OCI-LY7 (cell line): ENCODE data around the gene ABCA7. TPM values are rescaled to one million over a fixed set of nuclear protein-coding genes. Genes with fewer than 3 reads are reported as not detected.
A peak's percentile ranks its signal among the peaks of the same experiment; 100 is the strongest.

ENCODE experiments used
- BruUV-seq: library from RNA; stranded (reverse); fragments of 400-500 nt; replicated peaks from 2 replicates; lab custom pipeline; 2021; lab: Mats Ljungman, UMichigan
- CTCF ChIA-PET: fragments of 300-600 bp; sonication (Branson Sonifier 250); formaldehyde crosslinking; loops from one replicate; lab custom pipeline; 2022; ENCODE audit warnings: antibody characterized with exemption; ENCODE audit not compliant: unreplicated experiment; lab: Charles Lee
- POLR2A ChIA-PET: fragments of 300-600 bp; sonication (Branson Sonifier 250); formaldehyde crosslinking; loops from one replicate; lab custom pipeline; 2022; ENCODE audit warnings: antibody characterized with exemption; lab: Charles Lee
- DNase-seq: peaks from one replicate; pipeline ENCODE4 v3.0.0-alpha.2; 2015; ENCODE audit warnings: low spot score
- H2AFZ ChIP-seq: fragments of 200-600 bp; sonication (generic), shearing (Covaris generic); 2 replicates; pipeline ENCODE4 v1.6.1; 2014; ENCODE audit warnings: mild to moderate bottlenecking, antibody characterized with exemption, low read length, moderate library complexity
- H3K27ac ChIP-seq: fragments of 200-600 bp; sonication (generic); 2 replicates; pipeline ENCODE4 v1.5.1; 2014; ENCODE audit warnings: mixed run types, low read depth, mild to moderate bottlenecking, moderate library complexity, low read length, inconsistent platforms; ENCODE audit not compliant: poor library complexity, severe bottlenecking
- H3K36me3 ChIP-seq: fragments of 200-600 bp; sonication (generic); 2 replicates; pipeline ENCODE4 v1.6.1; 2014; ENCODE audit warnings: mild to moderate bottlenecking, antibody characterized with exemption, low read length, moderate library complexity, mixed read lengths; ENCODE audit not compliant: insufficient read depth
- H3K4me1 ChIP-seq: fragments of 200-600 bp; sonication (generic); 2 replicates; pipeline ENCODE4 v1.5.1; 2014; ENCODE audit warnings: mild to moderate bottlenecking, low read length; ENCODE audit not compliant: insufficient read depth, poor library complexity, severe bottlenecking
- H3K4me2 ChIP-seq: fragments of 200-600 bp; sonication (generic); 2 replicates; pipeline ENCODE4 v1.6.1; 2014; ENCODE audit warnings: mild to moderate bottlenecking, low read length
- H3K4me3 ChIP-seq: fragments of 200-600 bp; sonication (generic); 2 replicates; pipeline ENCODE4 v1.5.1; 2014; ENCODE audit warnings: mild to moderate bottlenecking, low read depth, low read length; ENCODE audit not compliant: poor library complexity, severe bottlenecking
- H3K79me2 ChIP-seq: fragments of 200-600 bp; sonication (generic); 2 replicates; pipeline ENCODE4 v1.6.1; 2016; ENCODE audit warnings: low read depth, mild to moderate bottlenecking, low read length, moderate library complexity, mixed read lengths; ENCODE audit not compliant: insufficient read depth
- H3K9me2 ChIP-seq: fragments of 200-600 bp; sonication (generic); 2 replicates; pipeline ENCODE4 v1.6.1; 2016; ENCODE audit warnings: mild to moderate bottlenecking, low read length, mixed read lengths; ENCODE audit not compliant: insufficient read depth
- H3K9me3 ChIP-seq: fragments of 200-600 bp; sonication (generic); 2 replicates; pipeline ENCODE4 v1.6.1; 2014; ENCODE audit warnings: mild to moderate bottlenecking, mixed run types, low read length, mixed read lengths
- H4K20me1 ChIP-seq: fragments of 200-600 bp; sonication (generic); 2 replicates; pipeline ENCODE4 v1.6.1; 2014; ENCODE audit warnings: mild to moderate bottlenecking, antibody characterized with exemption, low read length, moderate library complexity, mixed read lengths; ENCODE audit not compliant: insufficient read depth
- EZH2phosphoT487 ChIP-seq: fragments of 200-600 bp; sonication (generic); IDR thresholded peaks from 2 replicates; pipeline ENCODE4 v1.6.1; 2018; ENCODE audit warnings: low read depth, borderline replicate concordance, mild to moderate bottlenecking, mixed run types, antibody characterized with exemption, low read length, moderate library complexity, mixed read lengths
- intact Hi-C: fragments of 100-400 bp; cut with micrococcal nuclease; formaldehyde crosslinking; loops from one replicate; pipeline ENCODE4 v1.10.0; 2022; ENCODE audit not compliant: unreplicated experiment
- total RNA-seq, 2 experiments: library from RNA; depleted of rRNA in 1 of 2; stranded (reverse); fragments of >200 nt in 1 of 2; shearing (Covaris generic) in 1 of 2; gene quantifications; 2 replicates each; pipeline ENCODE4 v1.2.3, GENCODE V29; 2014 to 2022
- TF ChIP-seq, protein P1 (sequence below): fragments of 200-600 bp; sonication (generic); conservative IDR thresholded peaks from 2 replicates; pipeline ENCODE4 v1.5.1; 2014; ENCODE audit warnings: mild to moderate bottlenecking, antibody characterized with exemption, low read length, moderate library complexity, mixed read lengths

The ABCA7 gene
- total RNA-seq, 2 experiments from 2014 or later = 43.3 to 66.6 TPM

- H3K79me2 ChIP-seq = peaks cover 16% of the 10 kb centered on the region
- 0 out of 2 replicates have a peak, but pooled peaks cover 4% of the 10 kb centered on the region for H4K20me1 ChIP-seq
- H3K4me1 ChIP-seq = peaks cover 46% of the 10 kb centered on the region
- H3K27ac ChIP-seq = no peak overlapping the region
- TF ChIP-seq, protein P1, sequence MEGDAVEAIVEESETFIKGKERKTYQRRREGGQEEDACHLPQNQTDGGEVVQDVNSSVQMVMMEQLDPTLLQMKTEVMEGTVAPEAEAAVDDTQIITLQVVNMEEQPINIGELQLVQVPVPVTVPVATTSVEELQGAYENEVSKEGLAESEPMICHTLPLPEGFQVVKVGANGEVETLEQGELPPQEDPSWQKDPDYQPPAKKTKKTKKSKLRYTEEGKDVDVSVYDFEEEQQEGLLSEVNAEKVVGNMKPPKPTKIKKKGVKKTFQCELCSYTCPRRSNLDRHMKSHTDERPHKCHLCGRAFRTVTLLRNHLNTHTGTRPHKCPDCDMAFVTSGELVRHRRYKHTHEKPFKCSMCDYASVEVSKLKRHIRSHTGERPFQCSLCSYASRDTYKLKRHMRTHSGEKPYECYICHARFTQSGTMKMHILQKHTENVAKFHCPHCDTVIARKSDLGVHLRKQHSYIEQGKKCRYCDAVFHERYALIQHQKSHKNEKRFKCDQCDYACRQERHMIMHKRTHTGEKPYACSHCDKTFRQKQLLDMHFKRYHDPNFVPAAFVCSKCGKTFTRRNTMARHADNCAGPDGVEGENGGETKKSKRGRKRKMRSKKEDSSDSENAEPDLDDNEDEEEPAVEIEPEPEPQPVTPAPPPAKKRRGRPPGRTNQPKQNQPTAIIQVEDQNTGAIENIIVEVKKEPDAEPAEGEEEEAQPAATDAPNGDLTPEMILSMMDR = no peak
- TF ChIP-seq EZH2phosphoT487 = no peak
- no peak overlapping the region for H2AFZ ChIP-seq
- DNase-seq = no peak
- intact Hi-C loops = no loop called here
- H3K4me2 ChIP-seq = no peak overlapping the region
- H3K36me3 ChIP-seq = peaks cover 5% of the 10 kb centered on the region; the same call in 1 of the 2 replicates
- no TSS peak for BruUV-seq
- H3K9me2 ChIP-seq = no peaks in the 10 kb centered on the region
- no peaks in the 10 kb centered on the region for H3K9me3 ChIP-seq
- POLR2A ChIA-PET = no interaction called here
- CTCF ChIA-PET = no interaction called here
- no peak overlapping the region for H3K4me3 ChIP-seq
Observed at GRCh38 chr19:1098177-1099051, 58.5 kb downstream of the ABCA7 start.

DNA sequence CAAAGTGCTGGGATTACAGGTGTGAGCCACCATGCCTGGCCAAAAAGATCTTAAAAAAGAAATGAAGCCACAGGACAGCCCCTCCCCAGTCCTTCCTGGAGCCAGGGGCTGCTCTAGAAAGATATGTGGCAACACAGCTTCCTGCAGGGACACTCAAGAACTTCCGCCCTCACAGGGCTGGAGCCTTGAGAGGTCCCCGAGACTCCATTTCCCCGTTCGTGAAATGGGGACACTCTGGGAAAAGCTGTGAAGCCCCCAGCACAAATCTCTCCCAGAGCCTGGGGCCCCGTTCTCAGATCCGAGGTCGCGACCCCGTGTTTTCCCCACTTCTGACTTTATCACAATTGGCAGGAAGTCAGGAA, 61.4 kb downstream of the ABCA7 start:
- peak; percentile 50 for DNase-seq
- ChIA-PET POLR2A (no interaction called here), CTCF (no interaction called here)
- H3K27ac ChIP-seq = peak overlapping the region; percentile 80
- H3K9me2 ChIP-seq = no peaks in the 10 kb centered on the region
- no peaks in the 10 kb centered on the region for H3K9me3 ChIP-seq
- BruUV-seq = no TSS peak
- intact Hi-C loops = loop anchor here (5.0 kb wide), 2 partner anchors 34 to 79 kb away; partner anchors contain the start of genes ARHGAP45, RNU6-2 and TMEM259
- peak overlapping the region; percentile 21 for H3K4me3 ChIP-seq
- peaks cover 3% of the 10 kb centered on the region; the same call in 1 of the 2 replicates for H4K20me1 ChIP-seq
- no peaks in the 10 kb centered on the region for H3K79me2 ChIP-seq
- H3K4me1 ChIP-seq = peaks cover 38% of the 10 kb centered on the region
- H3K4me2 ChIP-seq = peak overlapping the region; percentile 81
- peaks cover 6% of the 10 kb centered on the region for H3K36me3 ChIP-seq
- TF ChIP-seq, protein P1 = no peak
- no peak for TF ChIP-seq EZH2phosphoT487
- H2AFZ ChIP-seq = peak overlapping the region; percentile 90
